Head of caudate nucleus (tissue), 42 donors: ENCODE measurements around the gene HOXC11.

Experiments
- DNase-seq, 42 donors: peaks; one replicate each; pipeline versions ENCODE4 v3.0.0 to v3.0.0-alpha.2; 2020 to 2021; ENCODE audit warnings: mixed read lengths in 7 of 42
- intact Hi-C: fragments of 100-400 bp; cut with DNase I; formaldehyde crosslinking; loops from one replicate; pipeline ENCODE4 v1.15.0; 2022

Gene HOXC11

GRCh38 chr12:53991077-53991460, 18.1 kb downstream of the HOXC11 start:
- DNase-seq: no peak
- intact Hi-C loops: no loop called here

- intact Hi-C loops: no loop called here
- DNase-seq: no peak
Observed at GRCh38 chr12:53992377-53992889, 19.5 kb downstream of the HOXC11 start.

GRCh38 chr12:53993162-53994008, 20.5 kb downstream of the HOXC11 start:
- DNase-seq: no peak
- intact Hi-C loops: no loop called here

DNA sequence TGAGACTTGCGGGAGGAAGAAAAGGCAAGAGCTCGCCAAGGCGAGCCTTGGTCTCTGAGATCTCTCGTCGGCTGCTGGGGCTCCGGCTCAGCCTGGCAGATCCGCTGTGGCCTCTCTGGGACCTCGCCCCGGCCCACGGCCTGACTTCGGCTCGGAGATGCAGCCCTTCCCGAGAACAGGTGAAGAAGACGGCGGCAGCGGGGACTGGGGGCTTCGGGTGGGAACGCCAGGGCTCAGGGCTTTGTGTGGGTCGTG, 21.0 kb downstream of the HOXC11 start:
- intact Hi-C loops: no loop called here
- no peak for DNase-seq

DNA sequence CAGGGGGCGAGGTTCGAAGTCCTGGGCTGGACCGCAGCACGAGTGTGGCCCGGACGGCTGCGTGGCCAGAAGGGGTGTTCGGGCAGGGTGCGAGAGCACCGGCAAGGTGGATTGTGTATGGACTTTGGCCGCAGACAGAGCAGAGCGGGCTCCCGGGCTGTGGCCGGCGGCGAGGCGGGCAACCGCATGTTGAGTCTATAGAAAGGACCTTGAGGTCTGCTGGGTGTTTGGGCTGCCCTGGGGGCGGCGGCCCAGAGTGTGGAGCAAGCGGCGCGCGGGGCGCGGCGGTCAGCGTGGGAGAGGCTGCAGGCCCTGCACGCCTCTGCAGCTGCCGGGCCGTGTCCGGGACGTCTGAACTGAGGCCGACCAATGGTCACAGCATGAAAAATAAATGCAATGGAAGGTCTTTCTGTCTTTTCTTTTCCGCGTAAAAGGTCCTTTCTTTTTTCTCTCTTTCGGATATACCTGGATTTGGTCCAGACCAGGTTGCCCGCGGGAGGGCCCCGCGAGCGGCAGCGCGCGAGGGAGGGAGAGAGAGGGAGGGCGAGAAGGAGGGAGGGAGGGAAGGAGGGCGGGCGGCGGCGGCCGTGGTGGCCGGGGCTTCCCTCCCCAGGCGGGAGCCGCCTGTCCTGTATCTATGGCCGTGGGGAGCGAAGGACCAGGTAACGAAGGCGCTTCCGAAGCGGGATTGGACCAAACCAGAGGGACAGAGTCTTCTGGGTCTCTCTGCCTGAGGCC, 21.5 kb downstream of the HOXC11 start:
- intact Hi-C loops: no loop called here
- no peak for DNase-seq

- intact Hi-C loops: no loop called here
- DNase-seq: no peak
Observed at GRCh38 chr12:53995002-53995377, 22.1 kb downstream of the HOXC11 start.

GRCh38 chr12:53995378-53996239, 22.7 kb downstream of the HOXC11 start:
- no peak for DNase-seq
- intact Hi-C loops: no loop called here

DNA sequence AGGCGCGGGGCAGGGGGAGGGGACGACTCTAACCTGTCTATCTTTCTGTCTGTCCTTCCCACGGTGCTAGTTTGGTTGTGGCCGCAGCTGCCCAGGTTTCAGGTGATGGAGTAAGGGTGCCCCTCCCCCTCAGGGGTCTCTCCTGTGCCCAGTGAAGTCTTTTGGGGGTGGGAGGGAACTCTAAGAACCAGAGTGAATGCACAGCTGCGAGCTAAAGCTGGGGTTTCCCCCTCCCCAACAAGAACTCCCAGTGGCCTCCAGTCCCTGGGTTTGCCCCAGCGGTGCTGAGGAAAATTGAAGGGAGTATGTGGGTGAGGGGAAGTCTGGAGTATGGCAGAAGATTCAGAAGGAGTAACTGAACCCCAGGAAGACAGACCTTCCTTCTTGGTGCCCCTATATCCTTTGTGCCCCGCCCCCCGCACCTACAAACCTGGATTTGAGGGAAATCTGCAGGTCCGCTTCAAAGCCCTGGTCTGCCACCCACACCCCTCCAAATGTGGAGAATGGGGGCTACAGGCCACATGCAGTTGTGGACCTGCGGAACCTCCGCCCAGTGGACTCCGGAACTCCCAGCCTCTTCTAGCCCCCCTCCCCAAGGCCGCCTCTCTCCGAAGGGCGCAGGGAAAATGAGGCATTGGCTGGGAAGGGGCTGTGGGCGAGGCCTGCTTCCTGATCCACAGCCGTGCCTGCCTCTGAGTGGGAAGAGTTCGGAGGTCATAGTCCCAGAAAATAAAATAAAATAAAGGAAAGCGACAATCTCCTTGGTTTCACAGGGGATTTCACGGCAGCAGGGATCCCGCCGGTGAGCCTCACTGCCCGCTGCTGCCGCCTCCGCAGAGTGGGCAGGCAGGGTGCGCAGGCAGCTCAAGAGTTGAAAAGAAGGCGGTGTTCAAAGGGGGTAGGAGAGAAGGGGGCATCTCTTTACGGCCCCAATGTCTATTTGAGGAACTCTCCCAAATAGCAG, 23.6 kb downstream of the HOXC11 start:
- intact Hi-C loops: no loop called here
- DNase-seq: no peak

DNA sequence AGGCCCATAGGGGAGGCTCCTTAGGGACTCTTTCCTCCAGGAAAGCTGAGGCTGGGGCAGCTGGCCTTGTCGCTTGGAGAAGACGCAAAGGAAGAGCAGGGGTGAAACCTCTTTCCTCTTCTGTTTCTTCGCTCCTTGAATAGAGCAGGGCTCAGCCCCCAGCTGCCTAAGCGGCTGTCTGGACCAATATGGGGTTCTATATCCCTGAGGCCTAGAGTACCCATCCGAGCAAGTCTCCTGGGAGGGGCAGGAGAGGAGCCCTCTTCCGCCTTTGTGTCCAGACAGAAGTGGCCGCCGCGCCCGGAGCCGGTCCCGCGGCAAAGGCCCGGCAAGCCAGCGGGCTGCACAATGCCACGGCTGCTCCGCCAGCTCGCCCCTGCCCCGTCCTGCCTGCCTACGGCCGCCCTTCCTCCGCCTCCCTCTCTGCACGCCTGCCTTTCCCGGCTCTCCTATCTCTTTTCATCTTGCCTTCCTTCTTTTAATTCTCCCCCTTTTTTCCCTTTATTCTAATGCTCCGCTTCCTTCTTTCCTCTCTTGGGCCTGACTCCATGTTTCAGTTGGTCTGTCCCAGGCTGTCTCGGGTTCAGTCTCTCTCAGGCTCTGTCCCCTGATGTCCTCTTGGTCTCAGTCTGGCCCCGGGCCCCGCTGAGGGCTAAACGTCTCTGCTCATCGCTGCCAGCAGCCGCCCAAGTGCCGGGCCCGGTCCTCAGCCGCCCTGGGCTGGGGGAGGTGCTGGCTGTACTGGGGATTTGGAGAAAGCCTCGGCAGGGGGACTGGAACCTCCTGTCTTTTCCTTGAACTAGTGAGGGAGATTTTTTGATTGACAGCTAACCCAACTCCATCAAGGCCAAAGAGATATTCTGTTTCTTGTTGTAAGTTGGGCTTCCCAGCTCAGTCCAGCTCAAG, 24.5 kb downstream of the HOXC11 start:
- intact Hi-C loops: no loop called here
- no peak for DNase-seq

GRCh38 chr12:53998110-53998899, 25.4 kb downstream of the HOXC11 start:
- intact Hi-C loops: no loop called here

GRCh38 chr12:53998900-53999236, 25.9 kb downstream of the HOXC11 start:
- intact Hi-C loops: no loop called here
- DNase-seq: no peak

More at GRCh38 chr12:53998110-53998899, 25.4 kb downstream of the HOXC11 start:
- DNase-seq: no peak

DNA sequence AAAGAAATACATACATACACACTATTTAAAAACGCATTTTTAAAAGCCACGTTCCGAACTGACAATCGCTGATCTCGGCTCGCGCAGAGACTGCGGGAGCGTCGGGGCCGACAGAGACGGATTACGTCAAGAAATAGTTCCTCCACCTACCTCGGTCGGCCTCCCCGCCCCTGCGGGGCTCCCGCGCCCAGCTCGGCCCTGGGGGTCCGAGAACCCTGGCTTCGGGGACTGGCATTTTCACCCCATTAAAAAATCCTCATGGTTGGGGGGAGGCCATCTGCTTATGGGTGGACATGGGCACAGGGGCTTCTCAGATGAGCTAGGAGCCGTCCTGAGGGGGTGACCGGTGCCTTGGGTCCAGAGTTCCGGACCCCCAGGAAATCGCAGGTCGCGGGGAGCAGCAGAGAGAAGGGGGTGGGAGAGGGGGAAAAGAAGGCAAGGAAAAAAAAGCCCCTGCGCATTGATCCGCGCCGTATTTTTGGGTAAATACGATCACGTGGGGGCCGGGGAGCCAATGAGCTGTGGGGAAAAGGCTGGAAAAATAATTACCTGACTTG, 26.7 kb downstream of the HOXC11 start:
- DNase-seq: no peak
- intact Hi-C loops: loop anchor here (10.0 kb wide), 1 partner anchor 295 kb away; no protein-coding TSS in a partner anchor

DNA sequence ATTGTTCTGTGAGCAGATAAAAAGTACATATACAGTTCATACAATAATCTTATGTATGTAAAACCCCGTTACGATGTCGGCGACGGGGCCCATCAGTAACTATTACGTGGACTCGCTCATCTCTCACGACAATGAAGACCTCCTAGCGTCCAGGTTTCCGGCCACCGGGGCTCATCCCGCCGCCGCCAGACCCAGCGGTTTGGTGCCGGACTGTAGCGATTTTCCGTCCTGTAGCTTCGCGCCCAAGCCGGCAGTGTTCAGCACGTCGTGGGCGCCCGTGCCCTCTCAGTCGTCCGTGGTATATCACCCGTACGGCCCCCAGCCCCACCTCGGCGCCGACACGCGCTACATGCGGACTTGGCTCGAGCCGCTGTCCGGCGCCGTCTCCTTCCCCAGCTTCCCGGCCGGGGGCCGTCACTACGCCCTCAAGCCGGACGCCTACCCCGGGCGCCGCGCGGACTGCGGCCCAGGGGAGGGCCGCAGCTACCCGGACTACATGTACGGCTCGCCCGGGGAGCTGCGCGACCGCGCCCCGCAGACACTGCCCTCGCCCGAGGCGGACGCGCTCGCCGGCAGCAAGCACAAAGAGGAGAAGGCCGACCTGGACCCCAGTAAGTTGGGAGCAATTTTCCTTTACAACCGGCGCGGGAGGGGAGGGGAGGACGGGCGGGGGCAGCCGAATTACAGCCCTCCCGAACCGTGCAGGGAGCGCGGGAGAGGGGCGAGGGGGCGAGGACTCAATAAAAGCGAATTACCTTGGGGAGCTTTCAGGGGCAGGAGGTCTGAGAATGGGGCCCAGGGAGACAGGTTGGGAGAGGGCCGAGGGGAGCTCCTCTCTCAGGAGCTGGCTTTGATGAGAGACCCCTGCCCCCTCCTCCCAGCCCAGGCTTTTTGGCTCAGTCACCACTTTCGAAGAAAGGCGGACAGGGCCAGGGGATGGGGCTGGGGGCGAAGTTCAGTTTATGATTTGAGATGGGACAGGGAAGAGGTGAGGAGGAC, 27.5 kb downstream of the HOXC11 start, which contains the start of gene HOXC9:
TSS of gene HOXC9 (plus strand) at position 46 of the 999 bp plus-strand sequence. CDS start at position 74, 28 bp downstream.
- DNase-seq: no peak
- intact Hi-C loops: loop anchor here (10.0 kb wide), 1 partner anchor 296 kb away; no protein-coding TSS in a partner anchor

GRCh38 chr12:54001283-54002187, 28.6 kb downstream of the HOXC11 start:
- DNase-seq: no peak
- intact Hi-C loops: loop anchor here (10.0 kb wide), 1 partner anchor 297 kb away; no protein-coding TSS in a partner anchor
